ENCODE results near the gene PLA2R1.

DNA sequence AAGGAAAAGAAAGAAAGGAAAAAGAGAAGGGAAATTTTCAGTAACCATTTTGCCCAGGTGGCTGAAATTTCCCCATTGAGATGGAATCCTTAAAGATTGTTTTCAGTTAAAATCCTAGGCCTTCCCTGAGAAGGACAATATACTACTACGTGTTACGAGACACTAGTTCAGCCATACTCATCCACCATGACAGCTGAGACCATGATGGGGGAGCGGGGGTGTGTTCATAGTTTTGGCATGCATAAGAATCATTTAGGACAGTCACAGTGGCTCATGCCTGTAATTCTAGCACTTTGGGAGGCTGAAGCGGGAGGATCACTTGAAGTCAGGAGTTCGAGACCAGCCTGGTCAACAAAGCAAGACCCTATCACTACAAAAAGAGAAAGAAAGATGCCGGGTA, 28.0 kb downstream of the PLA2R1 start:
- TF ChIP-seq, protein P1, sequence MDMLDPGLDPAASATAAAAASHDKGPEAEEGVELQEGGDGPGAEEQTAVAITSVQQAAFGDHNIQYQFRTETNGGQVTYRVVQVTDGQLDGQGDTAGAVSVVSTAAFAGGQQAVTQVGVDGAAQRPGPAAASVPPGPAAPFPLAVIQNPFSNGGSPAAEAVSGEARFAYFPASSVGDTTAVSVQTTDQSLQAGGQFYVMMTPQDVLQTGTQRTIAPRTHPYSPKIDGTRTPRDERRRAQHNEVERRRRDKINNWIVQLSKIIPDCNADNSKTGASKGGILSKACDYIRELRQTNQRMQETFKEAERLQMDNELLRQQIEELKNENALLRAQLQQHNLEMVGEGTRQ (IDR thresholded peaks at IDR 0.05; ENCODE audit: low read depth, low read length): no peak
- TF ChIP-seq, protein P2, sequence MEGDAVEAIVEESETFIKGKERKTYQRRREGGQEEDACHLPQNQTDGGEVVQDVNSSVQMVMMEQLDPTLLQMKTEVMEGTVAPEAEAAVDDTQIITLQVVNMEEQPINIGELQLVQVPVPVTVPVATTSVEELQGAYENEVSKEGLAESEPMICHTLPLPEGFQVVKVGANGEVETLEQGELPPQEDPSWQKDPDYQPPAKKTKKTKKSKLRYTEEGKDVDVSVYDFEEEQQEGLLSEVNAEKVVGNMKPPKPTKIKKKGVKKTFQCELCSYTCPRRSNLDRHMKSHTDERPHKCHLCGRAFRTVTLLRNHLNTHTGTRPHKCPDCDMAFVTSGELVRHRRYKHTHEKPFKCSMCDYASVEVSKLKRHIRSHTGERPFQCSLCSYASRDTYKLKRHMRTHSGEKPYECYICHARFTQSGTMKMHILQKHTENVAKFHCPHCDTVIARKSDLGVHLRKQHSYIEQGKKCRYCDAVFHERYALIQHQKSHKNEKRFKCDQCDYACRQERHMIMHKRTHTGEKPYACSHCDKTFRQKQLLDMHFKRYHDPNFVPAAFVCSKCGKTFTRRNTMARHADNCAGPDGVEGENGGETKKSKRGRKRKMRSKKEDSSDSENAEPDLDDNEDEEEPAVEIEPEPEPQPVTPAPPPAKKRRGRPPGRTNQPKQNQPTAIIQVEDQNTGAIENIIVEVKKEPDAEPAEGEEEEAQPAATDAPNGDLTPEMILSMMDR (conservative IDR thresholded peaks at IDR 0.05; ENCODE audit: low read depth, low read length): no peak
- TF ChIP-seq POLR2A (IDR thresholded peaks at IDR 0.05; ENCODE audit: low read depth, low read length) (no peak), BHLHE40 (IDR thresholded peaks at IDR 0.05; ENCODE audit: low read depth, low read length) (no peak), MAZ (IDR thresholded peaks at IDR 0.05; ENCODE audit: borderline replicate concordance, low read depth, low read length) (no peak), CEBPB (IDR thresholded peaks at IDR 0.05; ENCODE audit: low read depth, low read length) (no peak), SMC3 (IDR thresholded peaks at IDR 0.05; ENCODE audit: low read depth, low read length) (no peak)
